GM12892 (cell line): Measurements from ENCODE around the gene FAM120A.

Experiments
- POLR2A ChIP-seq: IDR thresholded peaks from 2 replicates; pipeline ENCODE4 v1.6.1; 2011; ENCODE audit warnings: low read depth, low read length, control low read depth
- POLR2AphosphoS5 ChIP-seq: IDR thresholded peaks from 2 replicates; pipeline ENCODE4 v1.6.1; 2011; ENCODE audit warnings: low read depth, low read length, control low read depth
- TAF1 ChIP-seq: IDR thresholded peaks from 2 replicates; pipeline ENCODE4 v1.6.1; 2011; ENCODE audit warnings: low read depth, mild to moderate bottlenecking, control low read depth, low read length, borderline replicate concordance

DNA sequence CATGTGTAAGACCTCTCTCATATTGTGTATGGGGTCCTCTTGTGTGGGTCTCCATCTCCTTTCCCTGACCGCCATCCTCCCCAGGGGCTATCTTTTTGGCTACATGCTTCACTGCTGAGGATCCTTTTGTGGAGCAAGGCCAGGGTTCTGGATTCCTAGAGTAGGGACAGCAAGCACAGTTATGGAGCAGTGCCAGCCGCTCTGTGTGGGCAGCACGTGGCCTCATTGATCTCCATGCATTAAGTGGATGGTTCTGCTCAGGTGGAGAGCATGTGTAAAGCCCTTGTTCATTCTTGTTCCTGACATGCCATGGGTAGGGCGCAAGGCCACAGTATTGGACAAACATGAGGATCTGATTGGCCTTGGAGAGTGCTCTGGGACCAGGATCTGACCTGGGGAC is 133.8 kb downstream of the FAM120A start:
- TF ChIP-seq POLR2A (no peak), TAF1 (no peak), POLR2AphosphoS5 (no peak)
